CD4-positive, alpha-beta T cell treated with Interleukin-6 at 100 ng/mL for 8 hours (primary cell): ENCODE results near the gene ITIH4.
"Not testable (repeated sequence)": the region's sequence is repeated elsewhere in the genome, so short reads cannot be mapped to it uniquely, and the experiment has no call there.

Experiments
- DNase-seq: peaks from one replicate; pipeline ENCODE4 v3.0.0-alpha.2; 2020; ENCODE audit warnings: mixed read lengths, low spot score

Gene ITIH4

DNA sequence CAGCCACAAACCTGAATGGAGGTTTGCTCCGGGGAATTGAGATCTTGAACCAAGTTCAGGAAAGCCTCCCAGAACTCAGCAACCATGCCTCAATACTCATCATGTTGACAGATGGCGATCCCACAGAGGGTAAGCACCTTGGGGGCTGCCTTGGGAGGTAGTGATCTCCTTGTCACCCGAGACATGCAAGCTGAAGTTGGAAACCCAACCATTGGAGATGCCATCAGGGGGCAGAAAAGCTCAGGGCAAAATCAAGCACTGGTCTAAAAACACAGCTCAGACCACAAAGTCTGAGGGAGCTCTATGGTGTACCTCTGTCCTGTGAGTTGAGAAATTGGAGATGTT, 47.3 kb downstream of the ITIH4 start:
- no peak for DNase-seq

GRCh38 chr3:52782412-52783210, 47.9 kb downstream of the ITIH4 start:
- no peak for DNase-seq

DNA sequence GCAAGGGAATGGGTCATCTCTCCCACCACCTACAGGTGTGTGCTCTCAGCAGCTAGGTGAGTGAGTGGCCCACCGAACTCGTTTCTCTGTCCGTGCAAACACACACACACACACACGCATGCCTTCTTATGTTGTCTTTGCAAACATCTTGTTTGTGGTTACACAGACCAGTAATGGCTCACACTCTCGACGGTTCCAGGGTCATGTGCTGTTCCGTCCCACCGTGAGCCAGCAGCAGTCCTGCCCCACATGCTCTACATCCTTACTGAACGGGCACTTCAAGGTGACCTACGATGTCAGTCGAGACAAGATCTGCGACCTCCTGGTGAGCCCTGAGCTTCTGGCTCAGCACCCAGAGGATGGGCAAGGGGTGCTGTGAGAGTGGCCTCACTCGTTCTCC, 48.7 kb downstream of the ITIH4 start:
- no peak for DNase-seq

- DNase-seq: no peak
Measured at GRCh38 chr3:52779837-52780585, 50.5 kb downstream of the ITIH4 start.

- DNase-seq: no peak
Measured at GRCh38 chr3:52779011-52779836, 51.2 kb downstream of the ITIH4 start.

GRCh38 chr3:52777959-52778805, 52.3 kb downstream of the ITIH4 start:
- no peak for DNase-seq

- no peak for DNase-seq
Measured at GRCh38 chr3:52777127-52777958, 53.1 kb downstream of the ITIH4 start, which contains the start of gene ITIH1. Gene ITIH1, plus strand, starts transcription at chr3:52777599. Its CDS starts 17 bp downstream, at chr3:52777616.

- DNase-seq: not testable (repeated sequence)
Measured at GRCh38 chr3:52776486-52776885, 54.0 kb downstream of the ITIH4 start.

- DNase-seq: no peak
Measured at GRCh38 chr3:52775877-52776276, 54.6 kb downstream of the ITIH4 start.

- DNase-seq: no peak
Measured at GRCh38 chr3:52774901-52775864, 55.3 kb downstream of the ITIH4 start.

- no peak for DNase-seq
Measured at GRCh38 chr3:52774066-52774713, 56.3 kb downstream of the ITIH4 start.

DNA sequence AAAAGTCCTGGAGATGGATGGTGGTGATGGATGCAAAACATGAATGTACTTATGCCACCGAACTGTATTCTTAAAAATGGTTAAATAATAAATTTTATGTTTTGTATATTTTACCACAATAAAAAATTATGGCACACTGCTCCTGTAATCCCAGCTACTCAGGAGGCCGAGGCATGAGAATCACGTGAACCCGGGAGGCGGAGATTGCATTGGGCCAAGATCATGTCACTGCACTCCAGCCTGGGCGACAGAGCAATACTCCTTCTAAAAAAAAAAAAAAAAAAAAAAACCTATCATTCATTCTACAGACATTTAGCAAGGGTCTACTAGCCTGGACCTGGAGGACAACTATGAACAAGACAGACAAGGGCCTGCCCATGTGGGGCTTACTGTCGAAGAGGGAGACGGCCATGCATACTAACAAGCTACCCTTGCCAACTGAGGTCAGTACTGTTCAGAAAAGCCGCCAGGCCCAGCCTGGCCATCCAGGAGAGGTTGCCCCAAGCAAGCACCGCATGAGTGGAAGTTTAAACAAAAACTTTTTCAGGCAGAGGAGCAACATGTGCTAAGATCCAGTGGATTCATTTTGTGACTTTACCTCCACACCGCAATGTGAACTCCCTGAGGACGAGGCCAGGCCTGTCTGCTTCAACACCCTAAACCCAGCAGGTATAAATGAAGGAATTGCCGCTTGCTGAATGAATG, 57.0 kb downstream of the ITIH4 start:
- no peak for DNase-seq

- DNase-seq: no peak
Measured at GRCh38 chr3:52771702-52772101, 58.8 kb downstream of the ITIH4 start.

GRCh38 chr3:52771334-52771681, 59.2 kb downstream of the ITIH4 start:
- no peak for DNase-seq

- DNase-seq: peak; percentile 86
Measured at GRCh38 chr3:52770496-52771333, 59.8 kb downstream of the ITIH4 start, which contains the start of gene NEK4. Gene NEK4, minus strand, starts transcription at chr3:52770940. Its CDS starts 194 bp downstream, at chr3:52770746.

DNA sequence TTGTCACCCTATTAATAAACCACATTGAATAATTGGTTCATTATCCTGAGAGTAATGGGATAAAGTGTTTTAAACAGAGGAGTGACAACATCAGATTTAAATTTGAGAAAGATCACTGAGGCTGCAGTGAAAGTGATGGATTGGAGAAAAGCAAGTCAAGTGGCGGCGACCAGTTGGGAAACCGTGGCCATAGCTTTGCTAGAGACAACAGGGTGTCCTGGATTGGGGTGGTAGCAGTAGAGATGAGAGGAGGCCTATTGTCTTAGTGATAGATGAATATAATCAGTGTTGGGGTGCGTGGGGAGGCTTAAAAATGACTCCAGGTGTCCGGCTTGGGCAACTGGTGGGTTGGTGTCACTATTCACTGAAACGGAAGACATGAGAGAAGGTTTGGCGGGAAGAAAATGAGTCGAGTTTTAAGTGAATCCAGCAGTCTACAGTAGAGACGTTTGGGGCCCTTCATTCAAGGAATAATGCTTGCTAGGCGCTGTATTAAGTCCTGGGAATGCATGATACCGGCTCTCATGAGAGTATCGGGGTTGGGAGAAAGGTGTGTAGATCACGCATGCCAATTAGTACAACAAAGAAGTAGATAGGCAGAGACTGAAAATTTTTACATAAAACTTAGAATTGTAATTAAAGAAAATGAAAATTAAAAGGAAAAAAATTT, 60.6 kb downstream of the ITIH4 start:
- no peak for DNase-seq

DNA sequence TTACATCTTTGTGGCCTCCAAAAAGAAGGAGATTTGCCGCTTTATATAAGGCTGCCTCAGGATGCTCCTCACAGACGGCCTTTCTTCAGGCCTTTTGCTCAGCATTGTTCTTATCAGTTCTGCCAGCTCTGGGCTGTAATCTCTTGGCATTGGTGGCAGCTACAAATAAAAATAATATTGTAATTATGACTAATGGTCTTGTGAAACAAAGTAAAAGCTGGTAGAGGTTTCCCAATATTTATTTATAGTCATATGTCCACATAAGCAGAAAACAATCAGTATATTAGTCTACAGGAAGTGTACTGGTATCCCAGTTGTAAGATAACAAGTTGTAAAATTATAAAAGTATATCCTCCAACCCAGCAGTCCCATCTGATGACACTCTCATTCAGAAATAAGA, 67.0 kb downstream of the ITIH4 start:
- no peak for DNase-seq
